ENCODE results near the gene NID1.
A peak's percentile ranks its signal among the peaks of the same experiment; 100 is the strongest.

The NID1 gene, protein sequence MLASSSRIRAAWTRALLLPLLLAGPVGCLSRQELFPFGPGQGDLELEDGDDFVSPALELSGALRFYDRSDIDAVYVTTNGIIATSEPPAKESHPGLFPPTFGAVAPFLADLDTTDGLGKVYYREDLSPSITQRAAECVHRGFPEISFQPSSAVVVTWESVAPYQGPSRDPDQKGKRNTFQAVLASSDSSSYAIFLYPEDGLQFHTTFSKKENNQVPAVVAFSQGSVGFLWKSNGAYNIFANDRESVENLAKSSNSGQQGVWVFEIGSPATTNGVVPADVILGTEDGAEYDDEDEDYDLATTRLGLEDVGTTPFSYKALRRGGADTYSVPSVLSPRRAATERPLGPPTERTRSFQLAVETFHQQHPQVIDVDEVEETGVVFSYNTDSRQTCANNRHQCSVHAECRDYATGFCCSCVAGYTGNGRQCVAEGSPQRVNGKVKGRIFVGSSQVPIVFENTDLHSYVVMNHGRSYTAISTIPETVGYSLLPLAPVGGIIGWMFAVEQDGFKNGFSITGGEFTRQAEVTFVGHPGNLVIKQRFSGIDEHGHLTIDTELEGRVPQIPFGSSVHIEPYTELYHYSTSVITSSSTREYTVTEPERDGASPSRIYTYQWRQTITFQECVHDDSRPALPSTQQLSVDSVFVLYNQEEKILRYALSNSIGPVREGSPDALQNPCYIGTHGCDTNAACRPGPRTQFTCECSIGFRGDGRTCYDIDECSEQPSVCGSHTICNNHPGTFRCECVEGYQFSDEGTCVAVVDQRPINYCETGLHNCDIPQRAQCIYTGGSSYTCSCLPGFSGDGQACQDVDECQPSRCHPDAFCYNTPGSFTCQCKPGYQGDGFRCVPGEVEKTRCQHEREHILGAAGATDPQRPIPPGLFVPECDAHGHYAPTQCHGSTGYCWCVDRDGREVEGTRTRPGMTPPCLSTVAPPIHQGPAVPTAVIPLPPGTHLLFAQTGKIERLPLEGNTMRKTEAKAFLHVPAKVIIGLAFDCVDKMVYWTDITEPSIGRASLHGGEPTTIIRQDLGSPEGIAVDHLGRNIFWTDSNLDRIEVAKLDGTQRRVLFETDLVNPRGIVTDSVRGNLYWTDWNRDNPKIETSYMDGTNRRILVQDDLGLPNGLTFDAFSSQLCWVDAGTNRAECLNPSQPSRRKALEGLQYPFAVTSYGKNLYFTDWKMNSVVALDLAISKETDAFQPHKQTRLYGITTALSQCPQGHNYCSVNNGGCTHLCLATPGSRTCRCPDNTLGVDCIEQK

DNA sequence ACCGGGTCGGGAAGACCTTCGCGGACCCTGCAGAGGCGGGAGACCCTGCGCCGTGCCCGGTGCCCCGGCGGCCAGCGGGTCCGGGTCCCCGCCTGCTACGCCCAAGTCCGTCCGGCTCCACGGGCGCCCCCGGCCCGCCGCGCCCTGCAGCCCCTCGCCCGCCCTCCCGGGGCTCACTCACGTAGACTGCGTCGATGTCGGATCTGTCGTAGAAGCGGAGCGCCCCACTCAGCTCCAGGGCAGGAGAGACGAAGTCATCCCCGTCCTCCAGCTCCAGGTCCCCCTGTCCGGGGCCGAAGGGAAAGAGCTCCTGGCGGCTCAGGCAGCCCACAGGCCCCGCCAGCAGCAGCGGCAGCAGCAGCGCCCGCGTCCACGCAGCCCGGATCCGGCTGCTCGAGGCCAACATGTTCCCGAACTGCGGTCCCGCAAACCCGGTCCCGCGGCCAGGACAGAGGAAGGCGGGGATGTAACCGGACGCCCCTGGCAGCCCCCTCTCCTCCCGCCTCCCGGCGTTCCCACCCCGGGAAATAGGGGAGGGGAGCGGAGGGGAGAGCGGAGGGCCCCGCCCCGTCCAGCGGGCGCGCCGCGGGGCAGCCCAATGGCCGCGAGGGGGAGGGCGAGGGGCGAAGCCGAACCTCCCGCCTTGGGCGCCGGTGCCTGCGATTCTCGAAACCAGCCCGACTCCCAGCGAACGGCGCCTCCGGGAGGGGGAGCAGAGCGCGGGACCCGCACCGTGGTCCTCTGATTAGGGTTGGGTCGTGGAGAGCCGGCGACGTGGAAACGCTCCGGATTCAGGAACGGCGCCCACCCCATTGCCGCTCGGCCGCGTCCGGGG is at the start of gene NID1:
Gene NID1 (minus strand): TSS at position 417 of the 835 bp plus-strand sequence. CDS start 11 bp downstream, at position 406.
- H3K4me3 ChIP-seq (ENCODE audit: low read depth, low read length), result peak within 1 kb of the TSS; percentile 63
- TF ChIP-seq, protein P1, sequence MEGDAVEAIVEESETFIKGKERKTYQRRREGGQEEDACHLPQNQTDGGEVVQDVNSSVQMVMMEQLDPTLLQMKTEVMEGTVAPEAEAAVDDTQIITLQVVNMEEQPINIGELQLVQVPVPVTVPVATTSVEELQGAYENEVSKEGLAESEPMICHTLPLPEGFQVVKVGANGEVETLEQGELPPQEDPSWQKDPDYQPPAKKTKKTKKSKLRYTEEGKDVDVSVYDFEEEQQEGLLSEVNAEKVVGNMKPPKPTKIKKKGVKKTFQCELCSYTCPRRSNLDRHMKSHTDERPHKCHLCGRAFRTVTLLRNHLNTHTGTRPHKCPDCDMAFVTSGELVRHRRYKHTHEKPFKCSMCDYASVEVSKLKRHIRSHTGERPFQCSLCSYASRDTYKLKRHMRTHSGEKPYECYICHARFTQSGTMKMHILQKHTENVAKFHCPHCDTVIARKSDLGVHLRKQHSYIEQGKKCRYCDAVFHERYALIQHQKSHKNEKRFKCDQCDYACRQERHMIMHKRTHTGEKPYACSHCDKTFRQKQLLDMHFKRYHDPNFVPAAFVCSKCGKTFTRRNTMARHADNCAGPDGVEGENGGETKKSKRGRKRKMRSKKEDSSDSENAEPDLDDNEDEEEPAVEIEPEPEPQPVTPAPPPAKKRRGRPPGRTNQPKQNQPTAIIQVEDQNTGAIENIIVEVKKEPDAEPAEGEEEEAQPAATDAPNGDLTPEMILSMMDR (IDR thresholded peaks at IDR 0.05; ENCODE audit: insufficient read depth, low read depth, low read length, missing control alignments), result peak; percentile 4
- DNase-seq (ENCODE audit: low read depth), result peak; percentile 25

- DNase-seq (ENCODE audit: low read depth), result no peak
- TF ChIP-seq, protein P1 (IDR thresholded peaks at IDR 0.05; ENCODE audit: insufficient read depth, low read depth, low read length, missing control alignments), result no peak
- H3K4me3 ChIP-seq (ENCODE audit: low read depth, low read length), result no peak overlapping the region
These were observed 49.3 kb upstream of the NID1 start for GRCh38 chr1:236114076-236114747.

DNA sequence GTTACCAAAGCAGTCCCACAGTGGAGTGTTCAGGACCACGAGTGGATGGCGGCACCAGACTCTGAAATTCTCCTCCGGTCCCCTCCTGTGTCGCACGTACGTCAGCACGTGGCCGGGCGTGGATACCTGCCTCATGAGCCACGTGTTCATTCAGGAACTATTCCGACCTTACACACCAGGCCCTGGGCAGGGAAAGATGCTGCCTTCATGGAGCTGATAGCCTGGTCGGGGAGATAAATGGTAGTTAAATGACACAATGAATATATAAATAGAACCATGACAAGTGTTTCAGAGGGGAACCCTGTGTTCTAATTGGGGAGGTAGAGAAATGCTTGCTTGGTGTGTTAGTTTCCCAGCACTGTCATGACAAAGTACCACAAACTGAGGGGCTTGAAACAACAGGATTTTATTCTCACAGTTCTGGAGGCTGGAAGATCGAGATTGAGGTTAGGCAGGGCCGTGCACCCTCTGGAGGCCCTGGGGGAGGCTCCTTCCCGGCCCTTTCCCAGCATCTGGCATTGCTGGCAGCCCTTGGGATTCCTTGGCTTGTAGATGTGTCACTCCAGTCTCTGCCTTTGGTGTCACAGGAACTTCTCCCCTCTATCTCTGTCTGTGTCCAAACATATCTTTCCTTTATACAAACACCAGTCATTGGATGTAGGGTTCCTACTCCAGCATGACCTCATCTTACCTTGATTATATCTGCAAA is 48.6 kb upstream of the NID1 start:
- no peak for DNase-seq (ENCODE audit: low read depth)
- no peak overlapping the region for H3K4me3 ChIP-seq (ENCODE audit: low read depth, low read length)
- TF ChIP-seq, protein P1 (IDR thresholded peaks at IDR 0.05; ENCODE audit: insufficient read depth, low read depth, low read length, missing control alignments), result no peak

DNA sequence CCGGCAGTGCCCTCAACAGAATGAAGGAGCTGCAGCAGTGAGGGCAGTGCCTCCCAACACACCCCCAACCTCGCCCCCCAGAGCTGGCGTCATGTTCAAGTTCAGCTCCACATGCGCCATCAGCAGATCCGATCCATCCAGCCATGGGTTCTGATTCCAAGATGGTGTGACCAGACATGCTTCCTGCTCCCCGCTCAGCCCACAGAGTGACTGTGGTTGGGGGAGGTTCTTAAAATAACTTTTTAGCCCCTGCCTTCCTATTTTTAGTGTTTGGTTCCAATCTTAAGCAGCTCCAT is 47.4 kb upstream of the NID1 start:
- H3K4me3 ChIP-seq (ENCODE audit: low read depth, low read length), result no peak overlapping the region
- DNase-seq (ENCODE audit: low read depth), result no peak
- TF ChIP-seq, protein P1 (IDR thresholded peaks at IDR 0.05; ENCODE audit: insufficient read depth, low read depth, low read length, missing control alignments), result no peak

GRCh38 chr1:236111527-236112331 is 46.8 kb upstream of the NID1 start:
- TF ChIP-seq, protein P1 (IDR thresholded peaks at IDR 0.05; ENCODE audit: insufficient read depth, low read depth, low read length, missing control alignments), result no peak
- no peak for DNase-seq (ENCODE audit: low read depth)
- no peak overlapping the region for H3K4me3 ChIP-seq (ENCODE audit: low read depth, low read length)

All from GM12865 (cell line).